ENCODE measurements around the gene TBCCD1.

Gene TBCCD1

DNA sequence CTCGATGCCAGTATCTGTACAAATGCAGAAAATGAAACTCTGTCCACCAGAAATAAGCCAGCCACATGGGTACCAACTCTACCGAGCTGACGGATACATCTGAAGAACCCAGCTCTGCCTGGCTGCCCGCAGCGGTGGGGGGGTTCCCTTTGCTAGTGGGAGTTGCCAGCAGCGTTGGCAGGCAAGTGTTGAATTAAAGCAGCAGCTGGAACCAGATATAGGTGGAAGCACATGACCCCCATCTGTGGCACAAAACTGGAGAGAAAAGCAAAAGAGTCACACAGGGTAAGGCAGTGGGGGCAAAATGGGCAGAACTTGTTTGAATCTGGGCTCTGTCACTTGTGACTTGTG lies 40.9 kb downstream of the TBCCD1 start:
- Histone ChIP-seq H3K27ac (ENCODE audit: poor library complexity, severe bottlenecking) (no peak overlapping the region), H3K36me3 (ENCODE audit: low read depth) (no peaks in the 10 kb centered on the region), H3K27me3 (ENCODE audit: insufficient read depth, poor library complexity, severe bottlenecking) (no peaks in the 10 kb centered on the region), H3K4me1 (ENCODE audit: insufficient read depth, poor library complexity, severe bottlenecking) (no peaks in the 10 kb centered on the region), H3K4me3 (ENCODE audit: severe bottlenecking) (no peak overlapping the region), H3K9me3 (ENCODE audit: severe bottlenecking) (no peaks in the 10 kb centered on the region)
- DNase-seq (ENCODE audit: low spot score) (no peak), ATAC-seq (ENCODE audit: low read depth) (no peak)
- TF ChIP-seq, protein P1, sequence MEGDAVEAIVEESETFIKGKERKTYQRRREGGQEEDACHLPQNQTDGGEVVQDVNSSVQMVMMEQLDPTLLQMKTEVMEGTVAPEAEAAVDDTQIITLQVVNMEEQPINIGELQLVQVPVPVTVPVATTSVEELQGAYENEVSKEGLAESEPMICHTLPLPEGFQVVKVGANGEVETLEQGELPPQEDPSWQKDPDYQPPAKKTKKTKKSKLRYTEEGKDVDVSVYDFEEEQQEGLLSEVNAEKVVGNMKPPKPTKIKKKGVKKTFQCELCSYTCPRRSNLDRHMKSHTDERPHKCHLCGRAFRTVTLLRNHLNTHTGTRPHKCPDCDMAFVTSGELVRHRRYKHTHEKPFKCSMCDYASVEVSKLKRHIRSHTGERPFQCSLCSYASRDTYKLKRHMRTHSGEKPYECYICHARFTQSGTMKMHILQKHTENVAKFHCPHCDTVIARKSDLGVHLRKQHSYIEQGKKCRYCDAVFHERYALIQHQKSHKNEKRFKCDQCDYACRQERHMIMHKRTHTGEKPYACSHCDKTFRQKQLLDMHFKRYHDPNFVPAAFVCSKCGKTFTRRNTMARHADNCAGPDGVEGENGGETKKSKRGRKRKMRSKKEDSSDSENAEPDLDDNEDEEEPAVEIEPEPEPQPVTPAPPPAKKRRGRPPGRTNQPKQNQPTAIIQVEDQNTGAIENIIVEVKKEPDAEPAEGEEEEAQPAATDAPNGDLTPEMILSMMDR (IDR thresholded peaks at IDR 0.05; ENCODE audit: poor library complexity, severe bottlenecking): no peak

DNA sequence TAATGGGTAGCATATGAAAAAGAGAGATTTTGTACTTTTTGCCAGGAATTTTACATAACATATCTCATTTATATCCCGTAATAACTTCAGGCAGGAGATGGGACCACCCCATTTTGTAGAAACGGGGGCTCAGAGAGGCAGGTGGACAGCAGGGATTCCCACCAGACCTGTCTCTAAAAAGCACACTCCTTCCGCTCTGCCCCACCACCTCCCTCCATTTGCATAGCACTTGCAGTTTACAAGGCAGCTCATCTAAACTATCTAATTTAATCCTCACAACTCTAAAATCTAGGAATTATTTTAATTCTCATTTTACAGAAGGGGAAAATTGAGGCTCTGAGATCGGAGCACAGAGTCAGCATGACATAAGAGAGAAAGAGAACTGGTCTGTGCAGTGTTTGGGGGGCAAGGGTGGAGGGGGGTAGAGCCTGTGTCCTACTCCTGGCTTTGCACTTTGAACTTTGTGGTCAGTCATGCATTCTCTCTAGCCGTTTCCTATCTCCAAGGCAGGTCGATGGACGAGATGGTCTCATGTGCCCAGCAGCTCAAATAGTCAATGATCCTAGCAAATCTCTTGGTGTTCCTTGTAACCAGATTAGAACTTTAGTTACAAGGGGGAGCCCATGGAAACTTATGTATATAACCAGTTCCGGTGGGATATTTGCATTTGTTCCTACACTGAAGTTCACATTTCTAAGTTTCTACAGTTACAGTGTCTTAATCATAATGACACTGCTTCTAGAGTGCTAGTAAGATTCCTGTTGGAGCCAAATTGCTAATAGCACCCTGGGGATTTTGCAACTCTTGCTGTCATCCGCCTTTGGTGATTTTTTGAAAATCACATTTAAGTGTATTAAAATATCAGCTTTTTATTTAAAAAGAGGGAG lies 41.5 kb downstream of the TBCCD1 start:
- no peak overlapping the region for H3K4me3 ChIP-seq (ENCODE audit: severe bottlenecking)
- H3K4me1 ChIP-seq (ENCODE audit: insufficient read depth, poor library complexity, severe bottlenecking): no peaks in the 10 kb centered on the region
- no peak overlapping the region for H3K27ac ChIP-seq (ENCODE audit: poor library complexity, severe bottlenecking)
- H3K27me3 ChIP-seq (ENCODE audit: insufficient read depth, poor library complexity, severe bottlenecking): no peaks in the 10 kb centered on the region
- H3K9me3 ChIP-seq (ENCODE audit: severe bottlenecking): no peaks in the 10 kb centered on the region
- TF ChIP-seq, protein P1 (IDR thresholded peaks at IDR 0.05; ENCODE audit: poor library complexity, severe bottlenecking): no peak
- DNase-seq (ENCODE audit: low spot score) (no peak), ATAC-seq (ENCODE audit: low read depth) (no peak)
- no peaks in the 10 kb centered on the region for H3K36me3 ChIP-seq (ENCODE audit: low read depth)

GRCh38 chr3:186524616-186525015 lies 42.5 kb downstream of the TBCCD1 start:
- H3K27ac ChIP-seq (ENCODE audit: poor library complexity, severe bottlenecking): no peak overlapping the region
- H3K4me1 ChIP-seq (ENCODE audit: insufficient read depth, poor library complexity, severe bottlenecking): no peaks in the 10 kb centered on the region
- no peak for ATAC-seq (ENCODE audit: low read depth)
- H3K27me3 ChIP-seq (ENCODE audit: insufficient read depth, poor library complexity, severe bottlenecking): no peaks in the 10 kb centered on the region
- no peaks in the 10 kb centered on the region for H3K36me3 ChIP-seq (ENCODE audit: low read depth)
- H3K9me3 ChIP-seq (ENCODE audit: severe bottlenecking): no peaks in the 10 kb centered on the region
- TF ChIP-seq, protein P1 (IDR thresholded peaks at IDR 0.05; ENCODE audit: poor library complexity, severe bottlenecking): no peak
- no peak for DNase-seq (ENCODE audit: low spot score)
- no peak overlapping the region for H3K4me3 ChIP-seq (ENCODE audit: severe bottlenecking)

DNA sequence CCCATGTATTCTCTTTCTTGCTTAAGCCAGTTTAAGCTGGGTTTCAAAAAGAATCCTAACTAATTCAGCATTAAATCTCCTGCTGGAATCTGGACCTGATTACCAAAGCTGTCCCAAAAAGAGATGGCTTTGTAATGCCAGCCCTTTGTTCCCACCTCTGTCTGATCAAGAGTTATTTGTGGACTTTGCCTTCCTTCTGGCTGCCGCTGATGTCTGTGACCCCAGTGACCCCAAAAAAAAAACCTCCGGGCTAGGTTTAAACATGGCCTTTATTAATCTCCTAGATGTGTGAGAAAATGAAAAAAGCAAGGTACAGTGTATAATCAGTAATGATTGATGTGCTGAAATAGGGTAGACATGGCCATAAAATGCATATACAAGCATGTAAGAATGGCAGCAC lies 43.7 kb downstream of the TBCCD1 start:
- H3K27me3 ChIP-seq (ENCODE audit: insufficient read depth, poor library complexity, severe bottlenecking): no peaks in the 10 kb centered on the region
- no peaks in the 10 kb centered on the region for H3K36me3 ChIP-seq (ENCODE audit: low read depth)
- DNase-seq (ENCODE audit: low spot score) (no peak), ATAC-seq (ENCODE audit: low read depth) (no peak)
- H3K4me3 ChIP-seq (ENCODE audit: severe bottlenecking): no peak overlapping the region
- no peaks in the 10 kb centered on the region for H3K4me1 ChIP-seq (ENCODE audit: insufficient read depth, poor library complexity, severe bottlenecking)
- no peaks in the 10 kb centered on the region for H3K9me3 ChIP-seq (ENCODE audit: severe bottlenecking)
- TF ChIP-seq, protein P1 (IDR thresholded peaks at IDR 0.05; ENCODE audit: poor library complexity, severe bottlenecking): no peak
- no peak overlapping the region for H3K27ac ChIP-seq (ENCODE audit: poor library complexity, severe bottlenecking)

DNA sequence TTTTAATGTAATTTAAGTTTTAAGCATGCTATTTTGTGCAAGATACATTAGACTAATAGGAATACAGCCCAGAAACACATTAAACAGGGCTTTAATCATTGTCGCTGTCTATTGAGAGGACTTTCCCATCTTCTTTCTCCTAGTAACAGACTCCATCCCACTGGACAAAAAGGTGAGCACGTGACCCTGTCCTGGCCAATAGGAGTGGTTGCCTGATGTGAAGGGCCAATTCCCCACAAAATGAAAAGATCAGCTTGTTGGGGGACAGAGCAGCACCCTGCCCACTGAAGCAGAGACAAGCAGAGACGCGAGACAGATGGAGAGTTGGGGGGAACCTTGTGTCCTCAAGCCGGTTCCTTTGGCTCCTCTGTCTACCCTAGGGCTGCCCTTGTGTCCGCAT lies 44.1 kb downstream of the TBCCD1 start:
- H3K4me3 ChIP-seq (ENCODE audit: severe bottlenecking): no peak overlapping the region
- no peaks in the 10 kb centered on the region for H3K4me1 ChIP-seq (ENCODE audit: insufficient read depth, poor library complexity, severe bottlenecking)
- H3K27ac ChIP-seq (ENCODE audit: poor library complexity, severe bottlenecking): no peak overlapping the region
- no peaks in the 10 kb centered on the region for H3K27me3 ChIP-seq (ENCODE audit: insufficient read depth, poor library complexity, severe bottlenecking)
- TF ChIP-seq, protein P1 (IDR thresholded peaks at IDR 0.05; ENCODE audit: poor library complexity, severe bottlenecking): no peak
- no peaks in the 10 kb centered on the region for H3K36me3 ChIP-seq (ENCODE audit: low read depth)
- no peak for DNase-seq (ENCODE audit: low spot score)
- ATAC-seq (ENCODE audit: low read depth): no peak
- H3K9me3 ChIP-seq (ENCODE audit: severe bottlenecking): no peaks in the 10 kb centered on the region

Measured in RWPE2 (cell line).